Measurements from ENCODE around the gene TSSC4.

Gene TSSC4

DNA sequence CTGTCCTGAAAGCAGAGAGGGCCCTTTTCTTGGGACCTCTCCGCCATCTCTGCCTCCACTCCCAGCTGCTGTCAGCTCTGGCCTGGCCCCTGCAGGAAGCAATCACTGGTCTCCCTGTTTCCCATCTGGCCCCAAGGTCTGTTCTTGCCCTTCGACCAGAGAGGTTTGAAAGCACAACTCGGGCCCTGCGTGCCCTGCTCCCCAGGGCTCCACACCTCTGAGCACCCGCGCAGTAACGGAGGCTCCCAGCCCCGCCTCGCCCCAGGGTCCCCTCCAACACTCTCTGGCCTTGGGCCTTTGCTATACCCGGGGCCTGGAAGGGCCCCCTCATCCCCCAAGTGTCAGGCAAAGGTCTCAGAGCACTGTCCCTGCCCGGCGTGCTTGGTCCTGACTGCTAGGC lies 31.2 kb upstream of the TSSC4 start:
- no peak for DNase-seq (ENCODE audit: low read depth)

DNA sequence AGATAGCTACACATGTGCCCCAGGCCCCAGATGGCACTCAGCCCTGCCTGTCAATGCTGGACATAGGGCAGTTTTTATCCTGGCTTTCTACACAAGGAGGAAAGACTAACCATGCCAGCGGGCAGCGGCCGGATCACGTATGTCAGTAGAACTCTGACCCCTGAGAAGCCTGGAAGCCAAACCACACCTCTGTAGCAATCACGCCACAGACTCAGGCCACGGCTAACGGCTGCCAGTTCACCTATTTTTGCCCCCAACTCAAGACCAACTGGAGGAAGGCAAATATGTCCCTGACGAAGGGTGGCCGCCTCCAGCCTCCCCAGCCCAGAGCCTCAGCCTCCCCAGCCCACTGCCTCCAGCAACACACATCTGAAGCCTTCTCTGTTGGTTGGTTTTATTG lies 30.7 kb upstream of the TSSC4 start:
- no peak for DNase-seq (ENCODE audit: low read depth)

DNA sequence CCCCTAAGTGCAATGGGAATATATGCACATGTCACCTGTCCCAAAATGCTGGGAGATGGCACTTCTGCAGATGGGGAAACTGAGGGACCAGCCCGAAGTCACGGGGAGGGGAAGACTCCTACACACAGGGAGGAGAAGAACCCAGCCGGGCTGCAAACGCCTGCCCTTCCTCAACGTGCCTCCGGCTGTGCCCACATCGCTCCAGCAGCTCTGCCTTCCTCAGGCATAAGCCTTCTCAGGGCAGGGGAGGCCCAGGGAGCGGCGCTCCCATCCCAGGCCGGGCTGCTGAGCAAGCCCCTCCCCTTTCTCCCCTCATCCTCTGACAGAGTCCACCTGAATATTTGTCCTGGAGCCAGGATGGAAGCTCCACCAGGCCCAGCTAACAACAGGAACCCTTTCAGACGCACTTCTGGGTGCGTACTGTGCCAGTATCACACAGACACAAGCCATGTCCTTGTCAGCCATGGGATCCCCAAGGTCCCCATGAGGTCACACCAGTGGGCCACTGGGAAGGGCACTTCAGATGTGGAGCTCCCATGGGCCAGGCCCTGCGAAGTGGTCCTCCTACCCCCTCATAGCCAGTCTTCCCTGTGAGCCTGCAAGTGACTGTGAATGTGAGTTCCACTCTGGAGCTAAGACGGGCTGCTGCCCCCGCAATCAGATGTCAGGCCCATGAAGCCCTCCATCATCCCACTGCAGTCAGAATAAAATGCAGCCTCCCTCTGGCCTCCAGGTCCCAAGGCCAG lies 25.9 kb upstream of the TSSC4 start:
- no peak for DNase-seq (ENCODE audit: low read depth)

DNA sequence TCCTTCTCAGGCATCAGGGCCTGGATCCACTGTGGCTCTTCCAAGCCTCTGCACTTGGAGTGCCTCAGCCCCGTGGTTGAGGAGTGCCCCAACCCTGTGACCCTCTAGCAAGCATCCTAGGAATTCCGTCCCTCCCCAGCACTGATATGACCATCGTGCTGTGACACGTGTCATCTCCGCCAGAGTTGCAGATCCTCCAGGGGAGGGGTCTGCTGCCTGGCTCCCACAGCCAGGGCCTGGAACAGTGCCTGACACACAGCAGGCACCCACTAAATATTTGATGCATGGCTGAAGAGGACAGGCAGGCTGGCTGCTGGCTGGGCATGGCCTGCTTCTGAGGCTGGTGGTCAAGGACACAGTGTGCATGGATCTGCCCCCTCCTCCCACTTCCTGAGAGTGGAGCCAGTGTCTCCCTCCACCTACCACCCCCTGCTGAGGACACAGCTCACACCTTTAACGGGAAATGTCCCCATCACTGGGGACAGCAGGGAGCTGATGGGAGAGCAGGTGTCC lies 25.2 kb upstream of the TSSC4 start:
- DNase-seq (ENCODE audit: low read depth) = no peak

DNA sequence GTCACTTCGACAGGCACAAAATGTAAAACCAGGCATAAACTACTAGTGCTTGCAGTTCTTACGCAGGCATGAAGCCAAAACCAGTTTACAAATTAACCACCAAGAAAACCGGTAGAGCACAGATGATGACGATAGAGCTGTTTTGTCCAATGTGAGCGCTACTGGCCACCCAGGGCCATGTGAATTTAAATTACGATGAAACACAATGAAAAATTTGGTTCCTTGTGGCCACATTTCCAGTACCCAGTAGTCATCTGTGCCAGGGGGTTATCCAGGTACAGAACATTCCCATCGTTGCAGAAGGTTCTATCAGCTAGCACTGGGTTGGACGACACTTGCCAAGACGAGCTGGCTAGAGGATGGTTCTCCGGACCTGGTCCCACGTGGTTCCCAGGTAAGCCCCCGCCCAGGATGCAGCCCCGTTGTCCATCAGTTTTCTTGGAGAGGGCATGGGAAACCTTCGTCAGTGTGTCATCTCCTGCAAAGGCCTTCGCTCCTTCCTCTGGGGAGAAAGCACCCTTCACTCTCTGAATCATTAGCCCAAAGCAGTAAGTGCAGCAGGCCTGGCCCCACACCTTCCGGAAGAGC lies 24.5 kb upstream of the TSSC4 start:
- DNase-seq (ENCODE audit: low read depth) = no peak

DNA sequence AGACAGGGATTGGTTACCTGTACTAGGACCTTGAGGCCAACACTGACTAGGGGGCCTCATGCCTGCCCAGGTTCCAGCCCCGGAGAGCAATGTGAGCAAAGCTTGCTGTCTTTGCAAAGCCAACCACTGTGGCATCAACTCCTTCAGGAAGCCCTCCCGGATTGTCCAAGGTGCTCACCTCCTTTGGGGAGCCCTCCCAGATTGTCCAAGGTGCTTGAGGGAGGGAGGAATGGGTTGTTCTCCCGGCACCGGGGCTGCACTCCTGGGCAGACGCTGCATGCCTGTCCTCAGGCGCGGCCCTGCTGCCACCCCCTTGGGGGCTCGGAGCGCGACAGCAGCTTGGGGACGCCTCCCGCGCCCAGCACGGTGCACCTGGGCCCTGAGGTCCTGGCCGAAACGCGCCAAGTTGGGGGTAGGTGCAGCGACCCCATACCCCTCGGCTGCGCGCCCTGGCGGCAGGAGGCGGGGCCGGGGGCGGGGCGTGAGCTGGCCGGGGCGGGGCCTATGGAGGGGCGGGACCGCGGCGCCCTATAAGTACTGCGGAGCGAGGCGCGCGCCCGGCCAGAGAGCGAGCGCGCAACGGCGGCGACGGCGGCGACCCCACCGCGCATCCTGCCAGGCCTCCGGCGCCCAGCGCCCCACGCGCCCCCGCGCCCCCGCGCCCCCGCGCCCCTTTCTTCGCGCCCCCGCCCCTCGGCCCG lies 23.6 kb upstream of the TSSC4 start, which contains the start of gene CD81:
CD81 (plus strand) TSS at position 560 of the 701 bp plus-strand sequence. CDS start 240 bp downstream, outside the sequence.
- DNase-seq (ENCODE audit: low read depth) = peak; percentile 55

DNA sequence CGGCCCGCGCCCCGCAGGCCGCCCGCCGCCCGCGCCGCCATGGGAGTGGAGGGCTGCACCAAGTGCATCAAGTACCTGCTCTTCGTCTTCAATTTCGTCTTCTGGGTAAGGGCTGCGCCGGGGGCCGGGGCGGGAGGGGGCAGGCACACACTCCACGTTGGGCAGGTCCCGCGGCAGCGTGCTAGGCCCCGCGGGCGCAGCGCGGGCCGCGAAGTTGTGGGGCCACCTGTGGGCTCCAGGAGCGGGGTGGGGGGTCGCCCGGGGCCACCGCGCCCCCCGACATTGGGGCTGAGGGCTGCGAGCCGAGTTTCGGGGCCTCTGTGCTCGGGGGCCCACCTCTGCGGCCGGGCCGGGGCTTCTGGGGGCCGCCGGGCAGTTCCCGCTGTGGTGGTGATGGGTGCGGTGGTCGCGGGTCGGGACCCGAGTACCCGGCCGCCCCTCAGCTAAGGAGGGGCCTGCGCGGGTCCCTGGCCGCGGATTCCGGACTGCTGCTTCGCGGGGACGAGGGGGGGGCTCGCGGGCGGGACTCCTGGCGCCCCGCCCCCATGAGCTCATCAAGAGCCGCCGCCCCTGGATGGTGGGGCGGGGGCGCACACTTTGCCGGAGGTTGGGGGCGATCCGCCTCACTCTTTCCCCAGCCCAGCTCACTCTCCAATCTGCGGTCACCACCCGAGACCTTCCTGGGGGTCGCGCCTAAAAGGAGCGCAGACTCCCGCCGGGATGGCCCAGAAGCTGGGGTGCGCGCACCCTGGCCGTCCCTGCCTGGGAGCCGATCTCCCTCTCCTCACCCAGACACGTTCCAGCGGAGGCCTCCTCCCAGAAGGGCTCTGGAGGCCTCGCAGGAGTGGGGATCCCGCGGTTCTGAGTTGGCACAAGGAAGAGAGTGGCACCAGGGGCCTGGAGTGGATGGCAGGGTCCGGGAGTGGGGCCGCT lies 22.8 kb upstream of the TSSC4 start:
- peak; percentile 33 for DNase-seq (ENCODE audit: low read depth)

DNA sequence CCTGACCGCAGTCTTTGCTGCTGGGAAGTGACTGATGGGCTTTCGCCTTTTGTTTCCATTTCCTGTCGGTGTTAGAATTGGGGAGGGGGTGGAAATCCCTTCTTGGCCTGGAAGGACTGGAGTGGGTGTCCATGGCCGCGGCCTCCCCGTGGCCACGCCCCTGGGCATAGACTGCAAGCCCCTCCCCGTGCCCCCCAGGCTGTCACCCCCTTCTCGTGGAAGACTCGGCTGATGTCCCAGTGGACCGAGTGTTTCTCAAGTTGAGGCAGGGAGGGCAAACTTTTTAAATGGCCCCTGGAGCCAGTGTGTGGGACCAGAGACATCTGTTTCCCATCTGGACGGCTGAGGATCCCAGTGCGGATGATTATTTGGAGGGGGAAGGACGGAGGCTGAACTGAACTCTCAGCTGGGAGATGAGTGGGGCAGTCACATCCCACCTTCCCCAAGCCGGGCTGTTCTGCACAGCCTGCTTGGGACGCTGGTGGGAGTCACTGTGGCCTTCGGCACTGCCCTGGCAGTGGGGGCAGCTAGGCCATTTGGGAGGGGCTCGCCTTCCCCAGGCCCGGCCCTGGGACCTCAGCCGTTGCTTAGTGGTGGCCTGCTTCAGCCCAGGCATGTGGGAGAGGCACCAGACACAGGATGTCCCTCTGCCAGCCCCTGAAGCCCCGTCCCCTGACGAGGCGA lies 21.9 kb upstream of the TSSC4 start:
- DNase-seq (ENCODE audit: low read depth) = no peak

DNA sequence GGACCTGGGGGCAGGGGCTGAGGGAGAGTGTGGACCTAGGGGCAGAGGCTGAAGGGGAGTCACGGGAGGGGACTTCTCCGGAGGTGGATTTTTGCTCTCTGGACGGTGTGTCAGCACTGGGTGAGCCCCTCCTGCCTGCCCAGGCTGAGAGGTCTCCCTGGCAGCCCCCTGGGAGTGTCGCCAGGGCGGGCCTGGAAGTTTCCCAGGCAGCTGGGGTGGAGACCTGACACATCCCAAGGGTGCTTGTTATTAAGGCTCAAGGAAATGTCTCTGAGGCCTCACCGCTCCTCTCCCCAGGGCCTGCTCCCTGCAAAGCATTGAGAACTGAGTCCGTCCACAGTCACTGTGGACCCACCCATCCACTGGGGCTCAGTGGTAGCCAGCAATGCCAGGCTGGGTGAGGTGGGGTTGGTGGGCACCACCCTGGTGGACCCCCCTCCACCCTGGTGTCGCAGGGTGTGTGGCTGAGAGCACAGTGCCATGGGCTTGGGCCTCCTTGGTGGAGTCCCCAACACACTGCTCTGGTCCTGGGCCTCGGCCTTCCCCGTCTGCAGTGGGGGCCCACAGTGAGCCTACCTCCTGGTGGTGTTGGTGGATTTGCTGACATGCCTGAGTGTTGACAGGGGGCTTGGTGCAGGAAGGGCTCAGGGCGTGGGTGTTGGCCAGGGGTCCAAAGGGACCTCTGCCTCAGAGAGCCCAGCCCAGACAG lies 20.9 kb upstream of the TSSC4 start:
- no peak for DNase-seq (ENCODE audit: low read depth)

DNA sequence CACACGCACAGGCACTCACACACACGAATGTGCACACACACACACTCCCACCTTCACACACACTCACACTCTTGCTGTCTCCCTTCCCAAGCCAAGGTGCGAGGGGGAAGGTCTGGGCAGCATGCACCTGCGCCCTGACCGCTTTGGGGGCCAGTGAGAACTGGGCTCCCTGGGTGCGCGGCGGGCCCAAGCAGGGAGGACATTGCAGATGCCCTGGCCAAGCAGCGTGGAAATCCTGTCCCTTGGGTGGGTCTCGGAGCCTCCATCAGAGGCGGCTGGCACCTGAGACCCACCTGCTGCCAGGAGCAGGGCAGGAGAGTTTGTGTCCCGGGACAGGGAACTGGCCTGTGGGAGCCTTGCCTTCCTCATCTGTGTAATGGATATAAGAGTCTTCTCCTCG lies 20.2 kb upstream of the TSSC4 start:
- no peak for DNase-seq (ENCODE audit: low read depth)

DNA sequence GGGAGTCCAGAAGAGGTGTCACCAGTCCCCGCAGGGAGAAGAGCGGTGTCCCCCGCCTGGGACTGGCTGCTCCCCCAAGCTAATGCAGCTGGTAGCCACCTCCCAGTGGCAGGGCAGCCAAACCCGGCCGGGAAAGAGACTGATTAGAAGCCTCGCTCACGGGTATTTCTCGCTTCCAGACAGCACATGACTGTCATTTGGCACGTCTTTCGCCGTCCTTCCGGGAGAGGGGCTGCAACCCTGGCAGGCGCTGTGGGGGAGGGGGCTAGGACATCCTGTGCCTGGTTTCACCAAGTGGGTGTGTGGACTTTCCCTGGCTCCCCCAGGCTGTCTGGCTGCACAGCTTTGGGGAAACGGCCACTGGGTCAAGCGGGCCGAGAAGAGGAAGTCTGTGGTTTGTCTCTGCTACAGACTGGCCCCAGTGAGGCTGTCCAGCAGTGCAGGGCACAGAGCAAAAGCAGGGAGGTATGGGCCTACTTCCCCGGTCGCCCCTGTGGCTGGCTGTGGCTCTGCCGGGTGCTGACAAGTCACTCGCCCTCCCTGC lies 19.7 kb upstream of the TSSC4 start:
- no peak for DNase-seq (ENCODE audit: low read depth)

DNA sequence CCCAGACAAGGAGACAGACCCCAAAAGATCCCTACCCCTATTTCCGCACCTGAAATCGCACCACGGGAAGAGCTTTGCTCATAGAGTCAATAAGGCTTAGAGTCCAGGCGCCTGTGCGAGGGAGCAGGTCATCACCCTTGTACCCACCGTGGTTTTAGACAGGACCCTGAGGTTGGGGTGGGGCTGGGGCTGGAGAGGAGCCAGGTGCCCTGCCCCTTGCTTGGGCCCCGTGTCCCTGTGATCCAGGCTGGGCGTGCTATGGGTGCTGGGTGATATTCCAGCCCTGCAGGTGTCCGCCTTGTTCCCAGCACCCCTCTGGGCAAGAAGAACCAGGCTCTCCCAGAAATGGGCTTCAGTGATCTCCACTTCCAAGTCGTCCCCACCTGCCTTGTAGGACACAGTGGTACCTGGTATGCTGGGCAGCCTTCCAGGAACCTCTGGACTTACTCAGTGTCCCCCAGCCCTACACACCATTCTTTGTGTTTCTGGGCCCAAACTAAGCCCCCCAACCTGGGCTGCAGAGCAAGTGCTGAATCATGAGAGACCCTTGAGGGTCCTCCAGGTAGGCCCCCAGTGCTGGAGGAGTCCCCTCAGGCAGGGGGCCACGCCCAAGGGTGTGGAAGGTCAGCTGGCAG lies 18.9 kb upstream of the TSSC4 start:
- DNase-seq (ENCODE audit: low read depth) = no peak

DNA sequence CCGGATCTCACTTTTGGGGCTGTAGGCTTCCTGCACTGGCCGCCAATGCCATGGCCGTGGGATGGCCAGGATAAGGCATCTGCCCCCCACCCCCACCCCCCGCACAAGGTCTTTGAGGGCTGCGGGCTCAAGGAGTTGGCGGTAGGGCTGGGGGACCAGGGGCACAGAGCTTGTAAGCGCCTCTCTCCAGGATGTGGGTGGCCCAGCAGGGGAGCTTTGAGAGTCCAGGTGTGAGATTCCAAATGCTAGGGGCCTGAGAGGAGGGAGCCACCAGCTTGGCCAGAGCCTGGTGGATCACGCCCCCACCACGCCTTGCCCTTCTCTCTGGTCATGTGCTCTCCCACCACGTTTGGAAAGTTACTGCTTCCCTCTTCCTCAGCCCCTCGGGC lies 18.4 kb upstream of the TSSC4 start:
- DNase-seq (ENCODE audit: low read depth) = no peak

DNA sequence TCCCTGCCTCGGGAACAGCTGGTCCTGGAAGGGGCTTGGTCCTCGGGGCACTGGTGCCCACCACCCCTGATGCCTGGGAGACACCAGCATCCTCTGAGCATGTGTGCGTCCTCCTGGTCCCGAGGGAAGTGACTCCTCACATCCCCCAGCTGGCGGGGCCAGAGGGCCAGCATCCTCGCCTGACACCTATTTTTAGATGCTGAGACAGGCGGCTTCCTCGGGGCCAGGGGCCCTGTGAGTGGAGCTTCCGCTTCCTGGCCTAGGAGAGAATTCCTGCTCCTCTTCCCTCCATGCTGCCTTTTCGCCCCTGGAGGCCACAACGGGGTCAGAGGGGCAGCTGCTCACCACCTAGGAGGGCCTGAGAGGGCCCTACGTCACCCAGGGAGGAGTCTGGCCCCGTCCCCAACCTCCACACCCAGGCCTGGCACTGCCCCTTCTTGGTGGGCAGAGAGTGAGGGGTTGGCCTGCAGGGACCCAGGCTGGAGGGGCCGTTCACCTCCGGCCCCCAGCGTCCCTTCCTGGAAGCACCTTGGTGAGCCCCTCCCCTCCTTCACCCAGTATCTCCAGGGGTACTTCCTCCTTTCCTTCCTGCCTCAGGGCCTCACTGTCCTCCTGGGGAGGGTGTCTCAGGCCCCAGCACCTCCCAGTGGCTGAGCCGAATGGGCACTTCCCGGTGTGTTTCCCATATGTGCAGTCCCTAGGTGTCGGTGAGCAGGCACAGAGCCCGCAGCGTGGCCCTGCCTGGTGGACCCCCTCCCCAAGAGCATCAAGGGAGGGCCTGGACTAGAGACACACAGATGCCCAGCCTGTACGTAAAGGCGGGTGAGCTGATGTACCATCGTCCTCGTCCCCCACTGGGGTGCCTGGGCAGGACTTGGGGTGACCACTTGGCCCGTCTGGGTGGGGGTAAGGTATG lies 17.4 kb upstream of the TSSC4 start:
- DNase-seq (ENCODE audit: low read depth) = no peak

DNA sequence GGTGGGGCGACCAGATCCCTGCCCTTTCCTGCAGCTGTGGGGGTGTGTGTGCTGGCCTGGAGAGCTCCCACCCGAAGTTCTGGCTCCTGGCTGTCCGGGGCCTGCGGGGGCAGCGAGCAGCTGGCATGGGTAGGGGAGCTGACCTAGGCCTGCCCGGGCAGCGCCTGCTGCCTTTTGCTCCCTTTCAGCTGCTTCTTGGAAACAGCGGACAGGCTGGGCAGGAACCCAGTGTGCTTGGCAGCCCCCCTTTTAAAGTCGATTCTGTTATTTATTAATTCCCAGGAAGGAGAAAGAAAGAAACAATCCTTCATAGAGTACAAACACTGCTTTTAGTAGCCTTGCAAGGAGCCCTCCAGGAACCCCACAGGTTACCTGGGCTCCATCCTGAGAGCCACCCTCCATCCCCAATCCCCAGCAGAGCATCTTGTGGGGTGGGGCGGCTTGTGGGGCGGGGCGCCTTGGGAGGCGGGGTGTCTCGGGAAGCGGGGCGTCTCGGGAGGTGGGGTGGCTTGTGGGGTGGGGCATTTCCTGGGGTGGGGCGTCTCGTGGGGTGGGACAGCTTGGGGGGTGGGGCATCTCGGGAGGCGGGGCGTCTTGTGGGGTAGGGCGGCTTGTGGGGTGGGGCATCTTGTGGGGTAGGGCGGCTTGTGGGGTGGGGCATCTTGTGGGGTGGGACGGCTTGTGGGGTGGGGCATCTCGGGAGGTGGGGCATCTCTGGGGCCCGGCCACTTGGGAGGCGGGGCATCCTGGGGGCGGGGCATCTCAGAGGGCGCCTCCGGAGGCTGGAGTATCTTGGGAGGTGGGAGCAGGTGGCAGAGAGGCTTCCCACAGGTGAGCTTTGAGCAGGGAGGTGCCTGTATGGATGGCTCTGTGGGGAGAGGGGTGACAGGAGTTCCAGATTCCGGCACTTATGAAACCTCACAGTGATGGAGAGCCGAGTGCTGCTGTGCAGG lies 16.4 kb upstream of the TSSC4 start:
- no peak for DNase-seq (ENCODE audit: low read depth)

DNA sequence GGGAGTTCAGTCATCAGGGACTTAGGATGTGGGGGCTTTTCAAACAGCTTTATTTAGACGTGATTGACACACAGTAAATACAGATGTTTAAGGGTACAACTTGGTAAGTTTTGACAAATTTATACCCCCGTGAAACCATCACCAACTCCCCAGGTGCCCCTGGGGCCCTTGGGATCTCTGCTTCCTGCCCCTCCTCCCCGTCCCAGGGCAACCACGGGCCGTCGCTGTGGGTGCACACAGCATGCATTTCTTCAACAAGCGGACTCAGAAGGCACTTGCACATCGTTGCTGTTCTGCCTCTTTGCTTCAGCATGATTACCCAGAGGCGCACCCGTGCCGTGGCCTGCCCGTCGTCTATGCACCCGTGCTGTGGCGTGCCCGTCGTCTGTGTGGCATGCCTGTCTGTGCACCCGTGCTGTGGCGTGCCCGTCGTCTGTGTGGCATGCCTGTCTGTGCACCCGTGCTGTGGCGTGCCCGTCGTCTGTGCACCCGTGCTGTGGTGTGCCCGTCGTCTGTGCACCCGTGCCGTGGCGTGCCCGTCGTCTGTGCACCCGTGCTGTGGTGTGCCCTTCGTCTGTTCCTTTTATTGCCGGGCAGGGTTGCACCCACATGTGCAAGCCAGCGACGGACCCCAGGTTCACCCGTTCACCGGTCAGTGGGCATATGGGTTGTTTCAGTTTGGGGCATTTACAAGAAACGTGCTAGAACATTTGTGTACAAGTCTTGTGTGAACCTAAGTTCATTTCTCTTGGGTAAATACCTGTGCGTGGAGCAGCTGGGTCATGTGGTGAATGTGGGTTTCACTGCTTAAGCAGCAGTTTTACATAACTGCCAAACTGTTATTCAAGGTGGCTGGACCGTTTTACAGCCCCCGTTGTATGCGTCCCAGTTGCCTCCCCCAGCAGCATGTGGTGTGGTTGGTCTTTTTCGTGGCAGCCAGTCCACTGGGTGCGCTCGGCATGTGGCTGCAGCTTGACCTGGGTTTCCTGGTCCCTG lies 15.1 kb upstream of the TSSC4 start:
- no peak for DNase-seq (ENCODE audit: low read depth)
